WERI-Rb-1 (cell line): ENCODE measurements around the gene TEX55.

Source experiments
- DNase-seq: peaks from one replicate; pipeline ENCODE4 v3.0.0-alpha.2; 2020
- H3K27ac ChIP-seq: fragments of 250-450 bp; sonication (Bioruptor Pico); 2 replicates; pipeline ENCODE4 v1.5.1; 2020; ENCODE audit warnings: mild to moderate bottlenecking, moderate library complexity
- H3K27me3 ChIP-seq: fragments of 250-450 bp; sonication (Bioruptor Pico); 2 replicates; pipeline ENCODE4 v1.5.1; 2021; ENCODE audit warnings: mild to moderate bottlenecking, low read depth, moderate library complexity; ENCODE audit not compliant: insufficient read depth, severe bottlenecking
- H3K36me3 ChIP-seq: fragments of 250-450 bp; sonication (Bioruptor Pico); 2 replicates; pipeline ENCODE4 v1.5.1; 2020; ENCODE audit warnings: mild to moderate bottlenecking, moderate library complexity
- H3K4me3 ChIP-seq: 2 replicates; pipeline ENCODE4 v1.5.1; 2011; ENCODE audit warnings: low read depth, mild to moderate bottlenecking, control low read depth, low read length
- H3K9me3 ChIP-seq: fragments of 250-450 bp; sonication (Bioruptor Pico); 2 replicates; pipeline ENCODE4 v1.5.1; 2021; ENCODE audit warnings: mild to moderate bottlenecking, moderate library complexity; ENCODE audit not compliant: severe bottlenecking
- CTCF ChIP-seq: IDR thresholded peaks from 2 replicates; pipeline ENCODE4 v1.5.1; 2011; ENCODE audit warnings: low read depth, mild to moderate bottlenecking, control low read depth, inconsistent platforms, low read length

TEX55 gene

GRCh38 chr3:119181765-119182164, 35.8 kb downstream of the TEX55 start:
- DNase-seq = no peak
- peaks cover 7% of the 10 kb centered on the region for H3K27me3 ChIP-seq

GRCh38 chr3:119184111-119184510, 38.1 kb downstream of the TEX55 start:
- DNase-seq = no peak
- Histone ChIP-seq H3K27me3 (peaks cover 3% of the 10 kb centered on the region), H3K4me3 (no peak overlapping the region), H3K27ac (no peak overlapping the region), H3K36me3 (no peaks in the 10 kb centered on the region), H3K9me3 (no peaks in the 10 kb centered on the region)
- TF ChIP-seq CTCF = no peak

More at GRCh38 chr3:119181765-119182164, 35.8 kb downstream of the TEX55 start:
- no peak overlapping the region for H3K4me3 ChIP-seq
- TF ChIP-seq CTCF = no peak
- H3K27ac ChIP-seq = no peak overlapping the region
- H3K9me3 ChIP-seq = no peaks in the 10 kb centered on the region
- no peaks in the 10 kb centered on the region for H3K36me3 ChIP-seq

DNA sequence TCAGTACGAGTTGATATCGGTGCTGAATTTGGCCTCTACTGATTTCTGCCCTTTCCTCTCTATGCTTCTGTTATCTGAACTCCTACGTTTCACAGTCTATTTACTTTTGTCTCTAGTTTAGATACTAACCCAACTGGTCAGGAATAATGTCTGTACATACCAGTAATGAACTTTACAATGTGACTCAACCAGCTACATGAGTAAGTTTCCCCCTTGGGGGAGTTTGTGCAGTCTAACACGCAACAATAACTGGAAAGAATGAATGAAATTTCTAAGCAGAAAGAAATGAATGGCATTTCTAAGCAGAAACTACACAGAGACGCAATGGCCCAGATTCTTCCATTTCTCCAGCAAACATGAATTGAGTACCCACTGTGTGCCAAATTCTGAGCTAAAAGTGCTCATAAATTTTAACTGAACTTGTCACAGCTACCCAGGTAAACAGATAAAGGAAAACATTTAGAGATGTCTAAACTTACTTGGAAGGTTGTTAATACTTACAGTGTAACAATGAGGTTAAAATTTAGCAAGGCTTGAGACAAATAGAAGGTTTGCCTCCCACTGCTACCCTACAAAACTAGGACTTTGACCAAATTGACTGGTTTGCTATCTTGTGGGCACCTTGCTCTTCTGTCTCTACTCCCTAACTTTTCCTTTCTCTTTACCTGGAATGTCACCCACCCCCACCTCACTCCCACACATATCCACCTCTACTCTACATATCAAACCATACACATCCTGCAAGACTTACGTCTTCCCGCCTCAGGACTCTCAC, 39.0 kb downstream of the TEX55 start:
- no peak overlapping the region for H3K4me3 ChIP-seq
- no peak for DNase-seq
- peaks cover 3% of the 10 kb centered on the region for H3K27me3 ChIP-seq
- no peak for TF ChIP-seq CTCF
- no peaks in the 10 kb centered on the region for H3K36me3 ChIP-seq
- no peaks in the 10 kb centered on the region for H3K9me3 ChIP-seq
- no peak overlapping the region for H3K27ac ChIP-seq

DNA sequence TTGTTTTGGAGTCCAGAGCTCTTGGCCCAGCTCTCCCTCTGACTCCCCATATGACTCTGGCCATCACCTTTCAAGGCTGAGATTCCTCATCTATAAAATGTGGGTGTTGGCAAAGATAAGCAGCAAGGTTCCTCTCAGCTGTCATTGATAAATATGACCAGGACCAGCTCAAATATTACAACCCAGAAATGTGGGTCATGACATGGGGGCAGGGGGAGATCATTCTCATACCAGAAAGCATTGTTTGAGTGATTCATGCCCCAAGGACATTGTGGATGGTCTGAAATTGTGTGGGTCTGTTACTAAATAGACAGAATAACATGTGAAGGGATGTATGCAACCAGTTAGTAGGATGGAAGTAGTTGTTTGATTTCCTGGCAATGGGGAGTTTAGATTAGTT, 41.3 kb downstream of the TEX55 start:
- no peak overlapping the region for H3K4me3 ChIP-seq
- no peak overlapping the region for H3K27ac ChIP-seq
- peaks cover 3% of the 10 kb centered on the region for H3K27me3 ChIP-seq
- DNase-seq = no peak
- H3K36me3 ChIP-seq = no peaks in the 10 kb centered on the region
- no peak for TF ChIP-seq CTCF
- H3K9me3 ChIP-seq = no peaks in the 10 kb centered on the region

- Histone ChIP-seq H3K27ac (no peak overlapping the region), H3K4me3 (no peak overlapping the region), H3K27me3 (peaks cover 3% of the 10 kb centered on the region), H3K36me3 (no peaks in the 10 kb centered on the region), H3K9me3 (no peaks in the 10 kb centered on the region)
- no peak for TF ChIP-seq CTCF
- DNase-seq = no peak
Observed at GRCh38 chr3:119191800-119192199, 45.8 kb downstream of the TEX55 start.
